KG1 (cell line): ENCODE data around the gene CCDC74A.
"Not testable (repeated sequence)": the region's sequence is repeated elsewhere in the genome, so short reads cannot be mapped to it uniquely, and the experiment has no call there.

Source experiments
- DNase-seq: peaks from one replicate; lab custom pipeline; 2025; lab: John Stamatoyannopoulos, UW

Gene CCDC74A

DNA sequence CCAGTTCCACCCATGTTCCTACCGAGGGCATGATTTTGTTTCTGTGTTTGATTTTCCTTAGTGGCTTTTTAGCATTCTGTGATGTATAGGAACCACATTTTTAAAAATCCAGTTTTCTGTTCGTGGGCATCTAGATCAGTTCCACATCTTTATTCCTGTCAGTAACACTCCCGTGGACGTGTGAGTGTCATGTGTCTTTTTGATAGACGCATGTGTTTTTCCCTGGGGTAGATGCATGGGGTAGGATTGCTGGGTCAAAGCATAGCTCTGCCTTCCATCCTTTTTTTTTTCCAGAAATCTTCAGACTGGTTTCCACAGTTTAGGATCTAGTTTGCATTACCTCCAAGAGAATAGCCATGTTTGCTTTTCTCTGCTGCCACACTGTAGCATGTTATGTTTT, 38.7 kb downstream of the CCDC74A start:
- DNase-seq, result no peak

DNA sequence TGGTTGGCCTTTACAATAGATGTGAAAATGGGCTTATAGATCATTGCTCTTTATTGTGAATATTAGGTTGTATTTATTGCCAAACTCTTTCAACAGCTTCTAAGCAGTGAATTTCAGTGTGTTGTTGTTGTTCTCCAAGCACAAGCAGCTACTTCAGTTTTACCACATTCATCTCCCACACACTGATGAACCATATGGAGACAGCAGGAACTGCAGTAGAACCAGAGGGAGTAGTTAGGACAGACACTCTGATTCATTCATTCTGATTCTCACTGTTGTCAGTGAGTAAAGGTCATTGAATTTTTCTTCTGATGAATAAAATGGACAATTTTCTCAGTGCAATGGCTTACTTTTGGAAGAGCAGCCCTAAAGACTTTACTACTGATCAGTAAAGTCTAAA, 40.2 kb downstream of the CCDC74A start:
- DNase-seq, result no peak

DNA sequence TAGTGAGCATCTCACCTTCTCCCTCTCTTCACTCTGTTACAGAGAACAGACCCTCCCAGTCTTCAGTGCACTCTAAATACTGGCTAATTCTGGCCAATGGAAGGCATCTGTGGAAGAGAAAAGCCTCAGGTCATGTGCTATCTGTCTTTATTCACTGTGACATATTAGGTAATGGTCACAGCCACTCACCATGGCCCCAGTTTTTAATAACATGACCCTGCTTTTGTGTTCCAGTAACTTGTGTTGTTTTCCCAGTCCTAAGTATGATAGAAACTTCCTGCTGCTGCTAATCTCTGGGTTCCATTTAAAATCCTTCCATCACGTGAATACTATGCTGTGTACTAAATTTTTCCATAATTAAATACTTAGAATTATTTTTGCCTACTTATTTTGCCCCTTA, 40.7 kb downstream of the CCDC74A start:
- DNase-seq, result not testable (repeated sequence)

DNA sequence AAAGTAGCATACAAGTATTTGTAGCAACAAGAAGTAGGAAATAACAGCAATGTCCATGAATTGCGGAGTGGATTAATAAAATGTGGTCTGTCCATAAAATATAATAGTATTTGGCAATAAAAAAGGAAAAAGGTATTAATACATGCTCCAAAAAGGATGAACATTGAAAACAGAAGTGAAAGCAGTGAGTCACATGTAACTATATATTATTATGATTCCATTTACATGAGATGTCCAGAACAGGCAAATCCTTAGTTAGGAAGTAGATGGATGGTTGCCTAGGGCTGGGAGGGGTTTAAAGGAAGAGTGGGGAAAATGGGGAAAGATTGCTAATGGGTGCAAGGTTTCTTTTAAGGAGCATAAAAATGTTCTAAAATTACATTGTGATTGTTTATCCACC, 44.5 kb downstream of the CCDC74A start:
- no peak for DNase-seq

DNA sequence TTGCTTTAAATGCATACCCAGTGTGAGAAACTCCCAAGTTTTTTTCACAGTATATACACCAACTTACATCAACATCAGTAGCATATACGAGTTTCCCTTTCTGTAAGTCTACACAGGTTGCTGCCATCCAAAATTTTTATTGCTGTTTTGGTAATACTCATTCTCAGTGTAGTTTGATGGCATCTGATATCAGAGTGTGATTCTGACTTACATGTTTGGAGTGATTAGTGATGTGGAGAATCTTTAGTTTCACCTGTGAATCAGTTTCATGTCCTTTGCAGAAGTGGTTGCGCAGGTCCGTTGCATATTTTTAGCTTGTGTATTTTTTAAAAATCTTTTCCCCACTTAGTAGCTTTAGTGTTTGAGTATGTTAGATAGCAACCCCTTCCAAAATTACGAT, 50.1 kb downstream of the CCDC74A start:
- no peak for DNase-seq

DNA sequence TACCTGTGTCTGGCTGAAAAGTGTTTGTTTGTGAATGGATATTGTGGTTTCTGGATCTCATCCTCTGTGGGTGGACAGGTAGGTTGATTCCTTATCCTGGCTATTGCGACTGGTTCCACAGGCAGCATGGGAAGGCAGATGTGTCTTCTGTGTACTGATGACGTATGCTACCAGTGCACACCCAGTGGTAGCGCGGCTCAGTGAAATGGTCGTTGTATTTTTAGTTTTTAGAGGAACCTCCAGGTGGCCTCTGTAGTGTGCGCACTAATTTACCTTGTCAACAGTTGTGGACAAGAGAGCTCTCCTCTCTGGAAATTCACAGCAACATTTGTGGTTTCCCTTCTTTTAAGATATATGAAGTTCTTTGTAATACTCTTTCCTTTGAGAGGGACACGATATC, 52.5 kb downstream of the CCDC74A start:
- no peak for DNase-seq
